Endothelial cell of umbilical vein (primary cell): ENCODE data around the gene ZNF396. TPM values are rescaled to one million over a fixed set of nuclear protein-coding genes. Genes with fewer than 3 reads are reported as not detected.

Source experiments
- BruUV-seq: library from RNA; stranded (reverse); fragments of 400-500 nt; replicated peaks from 2 replicates; lab custom pipeline; 2021; lab: Mats Ljungman, UMichigan
- CTCF ChIA-PET: fragments of 300-600, 350-600 bp; sonication (Branson Sonifier 250); formaldehyde crosslinking; loops from one replicate; lab custom pipeline; 2021; ENCODE audit warnings: antibody characterized with exemption, inconsistent platforms; lab: Charles Lee
- POLR2A ChIA-PET: fragments of 300-600, 350-600 bp; sonication (Branson Sonifier 250); formaldehyde crosslinking; loops from one replicate; lab custom pipeline; 2021; ENCODE audit warnings: antibody characterized with exemption, inconsistent platforms; lab: Charles Lee
- DNase-seq: peaks from one replicate; pipeline ENCODE4 v3.0.0-alpha.2; 2011; ENCODE audit warnings: low read depth, low spot score
- FAIRE-seq: peaks from 2 replicates; lab custom pipeline; 2011; peaks lifted over from hg19 to GRCh38; lab: Jason Lieb, UNC
- H2AFZ ChIP-seq: 2 replicates; pipeline ENCODE4 v1.6.0; 2012; ENCODE audit warnings: low read depth, low read length, control low read depth, inconsistent platforms
- H3K27ac ChIP-seq: 2 replicates; pipeline ENCODE4 v1.5.1; 2011; ENCODE audit warnings: low read depth, mild to moderate bottlenecking, control low read depth, low read length, moderate library complexity; ENCODE audit not compliant: insufficient read depth
- H3K27me3 ChIP-seq, 2 experiments: 2 replicates each; pipeline versions ENCODE4 v1.6.0 to v1.6.1; 2011; ENCODE audit warnings: low read length in 2 of 2, mixed read lengths in 1 of 2; ENCODE audit not compliant: control insufficient read depth in 2 of 2, insufficient read depth in 2 of 2
- H3K36me3 ChIP-seq, 2 experiments: 2 replicates in 1 of 2; 3 replicates in 1 of 2; pipeline ENCODE4 v1.5.1; 2011; ENCODE audit warnings: low read length in 2 of 2, mild to moderate bottlenecking in 1 of 2, moderate library complexity in 1 of 2; ENCODE audit not compliant: control insufficient read depth in 2 of 2, insufficient read depth in 2 of 2; ENCODE audit errors: extremely low read depth in 1 of 2
- H3K4me1 ChIP-seq: 3 replicates; pipeline ENCODE4 v1.5.1; 2011; ENCODE audit warnings: mild to moderate bottlenecking, low read length; ENCODE audit not compliant: control insufficient read depth, insufficient read depth; ENCODE audit errors: extremely low read depth
- H3K4me2 ChIP-seq: 2 replicates; pipeline ENCODE4 v1.6.1; 2011; ENCODE audit warnings: low read length, control low read depth, mixed read lengths; ENCODE audit not compliant: insufficient read depth
- H3K4me3 ChIP-seq, 3 experiments: fragments of 200-600 bp in 1 of 3; sonication (generic), shearing (Covaris generic) in 1 of 3; replicated peaks in 1 of 3; 2 replicates each; pipeline ENCODE4 v1.5.1; 2011 to 2016; ENCODE audit warnings: control low read depth in 3 of 3, low read length in 3 of 3, mild to moderate bottlenecking in 2 of 3, inconsistent platforms in 1 of 3, low read depth in 1 of 3, moderate library complexity in 1 of 3; ENCODE audit not compliant: insufficient read depth in 1 of 3
- H3K79me2 ChIP-seq: 2 replicates; pipeline ENCODE4 v1.6.0; 2012; ENCODE audit warnings: low read length, inconsistent platforms; ENCODE audit not compliant: control insufficient read depth, insufficient read depth
- H3K9ac ChIP-seq: replicated peaks from 2 replicates; pipeline ENCODE3; 2011; ENCODE audit warnings: low read length, control low read depth; ENCODE audit not compliant: insufficient read depth; ENCODE audit errors: extremely low read depth
- H3K9me1 ChIP-seq: replicated peaks from 3 replicates; pipeline ENCODE4 v1.6.0; 2011; ENCODE audit warnings: mild to moderate bottlenecking, low read length; ENCODE audit not compliant: control insufficient read depth, insufficient read depth; ENCODE audit errors: extremely low read depth
- H3K9me3 ChIP-seq: replicated peaks from 2 replicates; pipeline ENCODE4 v1.5.1; 2012; ENCODE audit warnings: low read length, inconsistent platforms; ENCODE audit not compliant: control insufficient read depth, insufficient read depth
- H4K20me1 ChIP-seq: replicated peaks from 2 replicates; pipeline ENCODE3; 2011; ENCODE audit warnings: mild to moderate bottlenecking, low read length; ENCODE audit not compliant: control insufficient read depth, insufficient read depth; ENCODE audit errors: extremely low read depth
- EZH2 ChIP-seq: IDR thresholded peaks from 2 replicates; pipeline ENCODE4 v1.6.1; 2012; ENCODE audit warnings: borderline replicate concordance, low read depth, mild to moderate bottlenecking, moderate library complexity, low read length, inconsistent platforms; ENCODE audit not compliant: severe bottlenecking
- FOS ChIP-seq: IDR thresholded peaks from 2 replicates; pipeline ENCODE4 v1.6.1; 2011; ENCODE audit warnings: mild to moderate bottlenecking, low read length, moderate library complexity, borderline replicate concordance; ENCODE audit not compliant: insufficient read depth
- GATA2 ChIP-seq: IDR thresholded peaks from 2 replicates; pipeline ENCODE4 v1.7.0; 2011; ENCODE audit warnings: low read depth, mild to moderate bottlenecking, moderate library complexity, mixed read lengths, low read length; ENCODE audit not compliant: insufficient read length, insufficient read depth
- JUN ChIP-seq: IDR thresholded peaks from 2 replicates; pipeline ENCODE4 v1.6.1; 2011; ENCODE audit warnings: borderline replicate concordance, low read depth; ENCODE audit not compliant: insufficient read length, insufficient read depth
- MAX ChIP-seq: IDR thresholded peaks from 2 replicates; pipeline ENCODE4 v1.6.1; 2011; ENCODE audit not compliant: insufficient read depth, insufficient read length
- MYC ChIP-seq: IDR thresholded peaks from one replicate; pipeline ENCODE4 v1.6.1; 2011; ENCODE audit warnings: mild to moderate bottlenecking, low read depth, low read length
- POLR2A ChIP-seq: IDR thresholded peaks from 2 replicates; pipeline ENCODE4 v1.6.1; 2012; ENCODE audit warnings: low read depth, mild to moderate bottlenecking, control low read depth, low read length
- POLR2AphosphoS5 ChIP-seq: IDR thresholded peaks from 2 replicates; pipeline ENCODE4 v1.6.1; 2012; ENCODE audit warnings: low read depth, mild to moderate bottlenecking, control low read depth, low read length, moderate library complexity; ENCODE audit not compliant: insufficient read depth
- dilution Hi-C: fragments of 300-500 bp; cut with MboI; formaldehyde crosslinking; loops from one replicate; pipeline ENCODE4 v1.15.0; 2019; ENCODE audit warnings: low sequenced_read_pairs; ENCODE audit not compliant: extremely low pct_ligation_motif_present
- intact Hi-C: fragments of 100-400 bp; cut with micrococcal nuclease; formaldehyde crosslinking; loops from one replicate; pipeline ENCODE4 v1.10.0; 2022
- polyA plus RNA-seq, 4 experiments: library from polyadenylated mRNA; depleted of rRNA in 3 of 4; stranded (reverse) in 3 of 4; unstranded in 1 of 4; fragments of >200 nt; gene quantifications; 2 replicates each; pipeline versions ENCODE4 v1.2.1 to v1.2.3, GENCODE V29; 2011 to 2012; ENCODE audit warnings: missing spikeins in 1 of 4
- total RNA-seq: library from RNA; stranded (reverse); gene quantifications from 2 replicates; pipeline ENCODE4 v1.2.3, GENCODE V29; 2021
- TF ChIP-seq, protein P1 (sequence below), 2 donors: IDR thresholded peaks; 1 replicate in 1 of 2; 2 replicates in 1 of 2; pipeline ENCODE4 v1.5.1; 2011; ENCODE audit warnings: low read length in 2 of 2, mild to moderate bottlenecking in 2 of 2, moderate library complexity in 2 of 2, control low read depth in 1 of 2, inconsistent platforms in 1 of 2, low read depth in 1 of 2; ENCODE audit not compliant: insufficient read depth in 1 of 2; ENCODE audit errors: extremely low read depth in 1 of 2

Gene ZNF396
- total and polyA plus RNA-seq, 2 donors (not counting 3 experiments of a cell fraction or from before 2014, with no cell fraction given): 0.28 to 0.44 TPM

- Histone ChIP-seq H3K4me2 (no peak overlapping the region), H3K27ac (no peak overlapping the region), H3K9me1 (no peaks in the 10 kb centered on the region), H3K79me2 (peaks cover 33% of the 10 kb centered on the region), H3K36me3 (no peaks in the 10 kb centered on the region), H2AFZ (no peak overlapping the region), H3K4me1 (peaks cover 18% of the 10 kb centered on the region), H3K27me3 (no peaks in the 10 kb centered on the region), H3K4me3 (no peak overlapping the region), H3K9ac (no peak overlapping the region), H3K9me3 (no peaks in the 10 kb centered on the region), H4K20me1 (peaks cover 14% of the 10 kb centered on the region)
- POLR2A ChIA-PET: no interaction called here
- no peak for DNase-seq
- BruUV-seq: no TSS peak
- intact Hi-C loops: no loop called here
- FAIRE-seq: no peak
- dilution Hi-C loops: no loop called here
- no peak for TF ChIP-seq JUN
- TF ChIP-seq MAX: no peak
- TF ChIP-seq EZH2: no peak
- CTCF ChIA-PET: interaction anchor here (1.6 to 2.6 kb wide), 2 partner anchors 9 to 115 kb away, joined by 6 to 26 read pairs; no protein-coding TSS in a partner anchor
Measured at GRCh38 chr18:35345950-35346349, 31.2 kb downstream of the ZNF396 start.

DNA sequence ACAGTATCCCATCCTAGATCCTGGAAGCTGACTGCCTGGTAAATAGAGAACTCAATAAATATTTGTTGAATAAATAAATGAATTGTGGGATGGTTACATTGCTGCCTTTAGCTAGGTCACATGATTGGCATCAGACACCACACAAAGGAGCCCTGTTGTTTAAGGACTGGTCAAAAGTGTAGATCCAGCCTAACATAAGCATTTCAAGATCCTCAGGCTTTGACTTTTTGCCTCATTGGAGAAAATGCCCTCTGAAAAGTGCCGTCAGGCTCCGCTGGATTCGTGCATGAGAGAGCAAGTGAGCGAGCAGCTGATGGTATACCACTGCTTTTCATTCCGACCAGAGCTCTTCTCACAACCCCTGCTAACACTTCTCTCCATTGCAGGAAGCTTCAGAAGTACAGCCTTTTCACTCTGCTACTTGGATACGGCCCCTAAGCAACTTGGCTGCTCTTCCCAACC is 31.6 kb downstream of the ZNF396 start:
- ChIA-PET CTCF (interaction anchor here (0.8 to 2.6 kb wide), 6 partner anchors 8 to 339 kb away, joined by 3 to 26 read pairs (median 4); partner anchors contain the start of gene ZNF397), POLR2A (no interaction called here)
- FAIRE-seq: no peak
- dilution Hi-C loops: no loop called here
- H3K27ac ChIP-seq: no peak overlapping the region
- H3K27me3 ChIP-seq: no peaks in the 10 kb centered on the region
- intact Hi-C loops: no loop called here
- peaks cover 18% of the 10 kb centered on the region for H3K4me1 ChIP-seq
- H3K36me3 ChIP-seq: no peaks in the 10 kb centered on the region
- peak overlapping the region; percentile 58 for H2AFZ ChIP-seq
- no peak overlapping the region for H3K9ac ChIP-seq
- no peak overlapping the region for H3K4me2 ChIP-seq
- H3K9me1 ChIP-seq: no peaks in the 10 kb centered on the region
- TF ChIP-seq JUN (no peak), MYC (no peak), GATA2 (no peak), EZH2 (no peak), POLR2A (no peak), FOS (no peak), POLR2AphosphoS5 (no peak), MAX (no peak)
- TF ChIP-seq, protein P1, sequence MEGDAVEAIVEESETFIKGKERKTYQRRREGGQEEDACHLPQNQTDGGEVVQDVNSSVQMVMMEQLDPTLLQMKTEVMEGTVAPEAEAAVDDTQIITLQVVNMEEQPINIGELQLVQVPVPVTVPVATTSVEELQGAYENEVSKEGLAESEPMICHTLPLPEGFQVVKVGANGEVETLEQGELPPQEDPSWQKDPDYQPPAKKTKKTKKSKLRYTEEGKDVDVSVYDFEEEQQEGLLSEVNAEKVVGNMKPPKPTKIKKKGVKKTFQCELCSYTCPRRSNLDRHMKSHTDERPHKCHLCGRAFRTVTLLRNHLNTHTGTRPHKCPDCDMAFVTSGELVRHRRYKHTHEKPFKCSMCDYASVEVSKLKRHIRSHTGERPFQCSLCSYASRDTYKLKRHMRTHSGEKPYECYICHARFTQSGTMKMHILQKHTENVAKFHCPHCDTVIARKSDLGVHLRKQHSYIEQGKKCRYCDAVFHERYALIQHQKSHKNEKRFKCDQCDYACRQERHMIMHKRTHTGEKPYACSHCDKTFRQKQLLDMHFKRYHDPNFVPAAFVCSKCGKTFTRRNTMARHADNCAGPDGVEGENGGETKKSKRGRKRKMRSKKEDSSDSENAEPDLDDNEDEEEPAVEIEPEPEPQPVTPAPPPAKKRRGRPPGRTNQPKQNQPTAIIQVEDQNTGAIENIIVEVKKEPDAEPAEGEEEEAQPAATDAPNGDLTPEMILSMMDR (IDR thresholded peaks at IDR 0.05; ENCODE audit: extremely low read depth in 1 of 2, insufficient read depth in 1 of 2, low read depth in 1 of 2, low read length in 2 of 2): no peak
- BruUV-seq: no TSS peak
- peaks cover 14% of the 10 kb centered on the region for H4K20me1 ChIP-seq
- peaks cover 37% of the 10 kb centered on the region for H3K79me2 ChIP-seq
- no peaks in the 10 kb centered on the region for H3K9me3 ChIP-seq
- DNase-seq: peak; percentile 6
- H3K4me3 ChIP-seq: no peak overlapping the region
